Prostate gland (tissue), 2 donors: ENCODE results near the gene CDH24. TPM values are rescaled to one million over a fixed set of nuclear protein-coding genes. Genes with fewer than 3 reads are reported as not detected.

Experiments used
- DNase-seq: peaks from one replicate; pipeline ENCODE4 v3.0.0-alpha.2; 2019; ENCODE audit warnings: low spot score
- H3K27ac ChIP-seq, 2 donors: fragments of 200-600 bp; sonication (generic); 2 replicates each; pipeline ENCODE4 v1.5.1; 2017 to 2019
- H3K27me3 ChIP-seq: fragments of 200-600 bp; sonication (generic); replicated peaks from 2 replicates; pipeline ENCODE4 v1.5.1; 2019; ENCODE audit not compliant: insufficient read depth
- H3K36me3 ChIP-seq, 2 donors: fragments of 200-600 bp; sonication (generic); 1 replicate in 1 of 2; 2 replicates in 1 of 2; pipeline versions ENCODE4 v1.5.1 to v1.8.1; 2017 to 2019
- H3K4me1 ChIP-seq: fragments of 200-600 bp; sonication (generic); replicated peaks from 2 replicates; pipeline ENCODE4 v1.5.1; 2019
- H3K4me3 ChIP-seq, 2 donors: fragments of 200-600 bp; sonication (generic); 2 replicates each; pipeline ENCODE4 v1.5.1; 2017 to 2019
- H3K9me3 ChIP-seq: fragments of 200-600 bp; sonication (generic); 2 replicates; pipeline ENCODE4 v1.5.1; 2017
- CTCF ChIP-seq, 4 experiments: fragments of 200-600 bp in 2 of 4; fragments of 450-650 bp in 2 of 4; sonication (generic) in 2 of 4; IDR thresholded peaks; 1 replicate in 3 of 4; 2 replicates in 1 of 4; pipeline ENCODE4 v1.5.1; 2016 to 2019; ENCODE audit warnings: antibody characterized with exemption in 4 of 4, mild to moderate bottlenecking in 2 of 4, moderate library complexity in 2 of 4
- POLR2A ChIP-seq: fragments of 450-650 bp; IDR thresholded peaks from one replicate; pipeline ENCODE4 v1.6.1; 2016; ENCODE audit warnings: antibody characterized with exemption, mild to moderate bottlenecking
- POLR2AphosphoS5 ChIP-seq: sonication (generic); formaldehyde crosslinking; IDR thresholded peaks from one replicate; pipeline ENCODE4 v1.6.1; 2017; ENCODE audit warnings: antibody characterized with exemption
- WGBS: methylation state at CpG from one replicate; pipeline ENCODE4 v1.1.5; 2018; 5-methylcytosine and 5-hydroxymethylcytosine counted together
- intact Hi-C: fragments of 100-400 bp; cut with DNase I; formaldehyde crosslinking; loops from one replicate; pipeline ENCODE4 v1.14.2; 2022
- total RNA-seq, 2 donors: library from RNA; depleted of rRNA; stranded (reverse); fragments of >200 nt; gene quantifications; one replicate each; pipeline ENCODE4 v1.1.0, GENCODE V29; 2016

CDH24 gene
- total RNA-seq, 2 donors from 2014 or later: 4.0 to 7.2 TPM

DNA sequence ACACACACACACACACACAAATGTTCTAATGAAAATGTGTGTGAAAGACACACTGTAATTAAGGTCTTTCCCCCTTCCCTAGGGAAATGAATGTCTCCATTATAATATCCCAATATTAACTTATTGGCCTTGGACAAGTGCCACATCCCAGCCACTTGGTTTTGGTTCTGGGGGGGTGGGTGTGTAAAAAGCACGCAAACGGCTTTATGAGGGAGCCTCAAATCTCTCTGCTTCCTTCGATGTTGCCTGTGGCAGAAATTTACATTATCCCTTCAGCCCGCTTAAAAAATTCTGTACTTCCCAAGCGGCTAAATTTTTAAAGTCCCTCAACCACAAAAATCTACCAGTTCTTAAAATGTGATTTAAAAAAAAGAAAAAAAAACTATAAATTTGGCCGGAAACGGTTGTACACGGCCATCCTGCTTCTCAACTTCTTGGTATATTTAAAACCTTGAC lies 47.8 kb downstream of the CDH24 start:
- no peaks in the 10 kb centered on the region for H3K36me3 ChIP-seq
- H3K27me3 ChIP-seq: no peaks in the 10 kb centered on the region
- intact Hi-C loops: no loop called here
- DNase-seq: no peak
- peaks cover 2% of the 10 kb centered on the region for H3K4me1 ChIP-seq
- 12% methylated on average over 8 of the region's 8 CpGs for WGBS
- no peaks in the 10 kb centered on the region for H3K9me3 ChIP-seq
- peak overlapping the region; percentile 82 to 85 for H3K27ac ChIP-seq
- peak overlapping the region; percentile 38 to 40 for H3K4me3 ChIP-seq
- TF ChIP-seq POLR2AphosphoS5: no peak
- no peak for TF ChIP-seq POLR2A
- no peak for TF ChIP-seq CTCF (IDR thresholded peaks at IDR 0.05)

GRCh38 chr14:23008831-23009230 lies 48.5 kb downstream of the CDH24 start:
- Histone ChIP-seq H3K9me3 (no peaks in the 10 kb centered on the region), H3K4me3 (no peak overlapping the region), H3K27ac (peak overlapping the region in 1 of 2 donors; percentile 82), H3K27me3 (no peaks in the 10 kb centered on the region), H3K4me1 (peaks cover 2% of the 10 kb centered on the region), H3K36me3 (no peaks in the 10 kb centered on the region)
- DNase-seq: no peak
- TF ChIP-seq POLR2A: no peak
- TF ChIP-seq CTCF (IDR thresholded peaks at IDR 0.05): no peak
- no peak for TF ChIP-seq POLR2AphosphoS5
- 6% methylated on average over 3 of the region's 3 CpGs for WGBS
- intact Hi-C loops: no loop called here

DNA sequence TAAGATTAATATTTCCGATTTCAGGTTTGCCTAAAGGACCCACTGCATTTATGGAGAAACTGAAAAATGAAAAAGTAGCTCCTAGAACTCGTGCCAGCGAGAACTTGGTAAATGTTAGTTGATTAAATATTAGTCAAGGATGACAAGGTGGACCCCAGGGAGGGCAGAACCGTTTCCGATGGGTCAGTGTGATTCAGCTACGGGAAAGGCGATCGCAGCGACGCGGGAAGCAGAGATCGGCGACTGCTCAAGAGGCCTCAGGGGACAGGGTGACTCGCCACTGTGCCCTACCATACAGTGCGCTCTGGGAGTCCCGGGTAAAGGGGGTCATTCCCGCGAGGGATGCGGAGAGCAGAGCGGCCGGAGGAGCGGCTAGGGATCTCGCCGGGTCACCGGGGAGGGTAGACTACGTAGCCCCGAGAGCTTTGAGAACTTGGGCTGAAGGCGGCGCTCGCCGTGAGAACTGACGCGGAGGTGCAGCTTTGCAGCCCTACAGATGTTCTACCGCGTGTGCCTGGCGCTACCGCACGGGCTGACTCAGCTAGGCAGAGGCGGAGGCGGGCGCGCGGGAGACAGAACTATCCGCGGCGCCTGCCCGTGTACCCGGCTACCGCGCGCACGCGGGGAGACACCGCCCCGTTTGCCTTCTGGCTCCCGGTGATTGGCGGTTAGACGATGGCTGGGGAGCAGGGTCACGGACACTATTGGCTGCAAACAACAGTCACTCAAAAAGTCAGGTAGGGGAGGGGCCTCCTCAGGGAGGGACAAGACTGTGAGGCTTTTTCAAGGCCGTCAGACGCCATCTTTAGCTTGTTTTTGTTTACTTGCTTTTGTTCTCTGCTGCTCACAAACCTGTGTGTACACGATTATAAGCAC lies 50.5 kb downstream of the CDH24 start:
- Histone ChIP-seq H3K27me3 (no peaks in the 10 kb centered on the region), H3K4me3 (peak overlapping the region; percentile 50 to 62), H3K36me3 (no peaks in the 10 kb centered on the region), H3K4me1 (peaks cover 2% of the 10 kb centered on the region), H3K9me3 (no peaks in the 10 kb centered on the region), H3K27ac (peak overlapping the region; percentile 92 to 93)
- TF ChIP-seq POLR2AphosphoS5 (peak; percentile 98), POLR2A (peak; percentile 91), CTCF (IDR thresholded peaks at IDR 0.05) (peak in 1 of 4 experiments; percentile 20)
- DNase-seq: peak; percentile 97
- WGBS: under 1% methylated on average over 62 of the region's 62 CpGs
- intact Hi-C loops: no loop called here

DNA sequence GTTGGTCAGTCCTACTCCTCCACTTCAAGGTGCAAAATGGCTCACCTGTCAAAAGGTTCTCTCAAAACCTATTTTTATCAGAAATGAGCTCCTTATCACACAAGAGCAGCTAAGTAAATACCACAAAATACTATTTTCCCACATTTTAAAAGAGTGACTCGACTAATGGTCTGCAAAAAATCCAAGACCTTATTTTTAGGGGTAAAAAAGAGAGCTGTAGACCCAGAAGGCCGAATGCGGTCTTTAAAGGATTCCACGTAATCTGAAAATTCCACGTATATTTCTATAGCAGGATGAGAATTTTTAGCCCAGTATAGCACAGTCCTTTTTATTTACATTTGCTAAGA lies 51.2 kb downstream of the CDH24 start:
- TF ChIP-seq CTCF (IDR thresholded peaks at IDR 0.05) (no peak), POLR2AphosphoS5 (no peak), POLR2A (no peak)
- intact Hi-C loops: no loop called here
- peak overlapping the region; percentile 50 to 62 for H3K4me3 ChIP-seq

More for the DNA sequence above, 51.2 kb downstream of the CDH24 start:
- 63% methylated on average over 5 of the region's 5 CpGs for WGBS
- Histone ChIP-seq H3K4me1 (peaks cover 2% of the 10 kb centered on the region), H3K27me3 (no peaks in the 10 kb centered on the region), H3K27ac (peak overlapping the region; percentile 92 to 93), H3K36me3 (no peaks in the 10 kb centered on the region), H3K9me3 (no peaks in the 10 kb centered on the region)
- no peak for DNase-seq
